Measurements from ENCODE around the gene SOD1. TPM values are rescaled to one million over a fixed set of nuclear protein-coding genes. Genes with fewer than 3 reads are reported as not detected.

SOD1 gene
- total RNA-seq, 1 donor from 2014 or later, result 188 TPM

- no peak for TF ChIP-seq CTCF (IDR thresholded peaks at IDR 0.05)
- no peaks in the 10 kb centered on the region for H3K27me3 Mint-ChIP-seq (ENCODE audit: low read depth)
- H3K27ac Mint-ChIP-seq (ENCODE audit: unreplicated experiment), result no peak overlapping the region
- H3K4me3 Mint-ChIP-seq (ENCODE audit: unreplicated experiment), result no peak overlapping the region
- no peak for DNase-seq (ENCODE audit: low spot score)
- H3K4me1 Mint-ChIP-seq (ENCODE audit: low read depth), result peaks cover 4% of the 10 kb centered on the region
- H3K36me3 Mint-ChIP-seq (ENCODE audit: low read depth), result peaks cover 32% of the 10 kb centered on the region
- H3K9me3 Mint-ChIP-seq (ENCODE audit: low read depth), result no peaks in the 10 kb centered on the region
These were observed 33.7 kb downstream of the SOD1 start for GRCh38 chr21:31693222-31693621.

DNA sequence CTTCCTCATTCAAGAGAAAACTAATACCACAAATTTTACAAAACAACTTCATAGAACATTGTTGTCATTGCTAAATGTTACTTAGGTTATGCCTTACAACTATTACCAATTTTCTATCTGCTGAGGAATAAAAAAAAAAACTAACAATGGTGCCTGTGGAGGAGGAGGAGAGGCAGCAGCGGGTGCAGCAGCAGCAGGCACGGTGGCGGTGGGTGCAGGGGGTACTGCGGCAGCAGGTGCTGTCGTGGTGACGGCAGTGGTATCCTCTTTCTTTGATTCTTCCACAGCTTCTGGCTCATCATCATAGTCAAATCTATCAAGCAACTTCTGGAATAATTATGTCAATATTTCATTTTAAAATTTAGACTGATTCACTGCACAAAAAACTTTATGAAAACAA, 36.9 kb downstream of the SOD1 start:
- Mint-ChIP-seq H3K36me3 (ENCODE audit: low read depth) (peaks cover 37% of the 10 kb centered on the region), H3K4me1 (ENCODE audit: low read depth) (no peaks in the 10 kb centered on the region), H3K27ac (ENCODE audit: unreplicated experiment) (no peak overlapping the region)

GRCh38 chr21:31698461-31698860, 39.0 kb downstream of the SOD1 start:
- TF ChIP-seq CTCF (IDR thresholded peaks at IDR 0.05), result no peak
- Mint-ChIP-seq H3K27me3 (ENCODE audit: low read depth) (no peaks in the 10 kb centered on the region), H3K4me3 (ENCODE audit: unreplicated experiment) (no peak overlapping the region), H3K4me1 (ENCODE audit: low read depth) (no peaks in the 10 kb centered on the region), H3K36me3 (ENCODE audit: low read depth) (peaks cover 31% of the 10 kb centered on the region), H3K27ac (ENCODE audit: unreplicated experiment) (no peak overlapping the region), H3K9me3 (ENCODE audit: low read depth) (no peaks in the 10 kb centered on the region)
- DNase-seq (ENCODE audit: low spot score), result no peak

More for the DNA sequence above, 36.9 kb downstream of the SOD1 start:
- Mint-ChIP-seq H3K9me3 (ENCODE audit: low read depth) (no peaks in the 10 kb centered on the region), H3K4me3 (ENCODE audit: unreplicated experiment) (no peak overlapping the region), H3K27me3 (ENCODE audit: low read depth) (no peaks in the 10 kb centered on the region)
- DNase-seq (ENCODE audit: low spot score), result no peak
- no peak for TF ChIP-seq CTCF (IDR thresholded peaks at IDR 0.05)

- H3K27ac Mint-ChIP-seq (ENCODE audit: unreplicated experiment), result no peak overlapping the region
- peaks cover 24% of the 10 kb centered on the region for H3K36me3 Mint-ChIP-seq (ENCODE audit: low read depth)
- no peaks in the 10 kb centered on the region for H3K4me1 Mint-ChIP-seq (ENCODE audit: low read depth)
- H3K4me3 Mint-ChIP-seq (ENCODE audit: unreplicated experiment), result no peak overlapping the region
- H3K9me3 Mint-ChIP-seq (ENCODE audit: low read depth), result no peaks in the 10 kb centered on the region
- no peaks in the 10 kb centered on the region for H3K27me3 Mint-ChIP-seq (ENCODE audit: low read depth)
- DNase-seq (ENCODE audit: low spot score), result no peak
- TF ChIP-seq CTCF (IDR thresholded peaks at IDR 0.05), result no peak
These were observed 40.5 kb downstream of the SOD1 start for GRCh38 chr21:31700040-31700439.

DNA sequence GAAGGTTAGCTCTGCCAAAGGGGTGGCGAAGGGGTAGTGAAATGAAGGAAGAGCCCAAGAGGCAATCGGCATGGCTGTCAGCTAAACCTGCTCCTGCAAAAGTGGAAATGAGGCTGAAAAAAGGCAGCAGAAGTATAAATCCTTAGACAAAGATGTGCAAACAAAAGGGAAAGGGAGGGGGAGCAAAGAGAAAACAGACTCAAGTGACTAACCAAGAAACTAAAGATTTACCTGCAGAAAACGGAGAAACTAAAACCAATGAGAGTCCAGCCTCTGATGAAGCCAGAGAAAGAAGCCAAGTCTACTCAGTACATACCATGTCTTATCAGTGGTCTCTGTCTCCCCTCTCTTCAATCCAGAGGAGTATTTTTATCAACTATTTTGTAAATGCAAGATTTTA, 47.1 kb downstream of the SOD1 start:
- Mint-ChIP-seq H3K36me3 (ENCODE audit: low read depth) (peaks cover 1% of the 10 kb centered on the region), H3K27me3 (ENCODE audit: low read depth) (no peaks in the 10 kb centered on the region), H3K9me3 (ENCODE audit: low read depth) (no peaks in the 10 kb centered on the region), H3K27ac (ENCODE audit: unreplicated experiment) (no peak overlapping the region), H3K4me3 (ENCODE audit: unreplicated experiment) (no peak overlapping the region), H3K4me1 (ENCODE audit: low read depth) (peaks cover 47% of the 10 kb centered on the region)
- no peak for TF ChIP-seq CTCF (IDR thresholded peaks at IDR 0.05)
- no peak for DNase-seq (ENCODE audit: low spot score)
